SU-DHL-6 (cell line): Measurements from ENCODE around the gene MACC1.

Experiments used
- H2AFZ ChIP-seq: fragments of 200-600 bp; sonication (generic); 2 replicates; pipeline ENCODE4 v1.6.1; 2014; ENCODE audit warnings: low read depth, mild to moderate bottlenecking, moderate library complexity, mixed read lengths, antibody characterized with exemption, low read length; ENCODE audit not compliant: severe bottlenecking
- H3F3A ChIP-seq: fragments of 200-600 bp; shearing (Covaris generic); 2 replicates; pipeline ENCODE4 v1.6.0; 2016; ENCODE audit warnings: antibody characterized with exemption, mild to moderate bottlenecking; ENCODE audit not compliant: insufficient read depth
- H3K27ac ChIP-seq: fragments of 200-600 bp; sonication (generic); 2 replicates; pipeline ENCODE4 v1.5.1; 2016; ENCODE audit warnings: low read depth, mild to moderate bottlenecking, low read length, moderate library complexity, mixed read lengths
- H3K27me3 ChIP-seq: fragments of 200-600 bp; sonication (generic), shearing (Covaris generic); 2 replicates; pipeline ENCODE4 v1.6.0; 2014; ENCODE audit warnings: mild to moderate bottlenecking, low read length
- H3K36me3 ChIP-seq: fragments of 200-600 bp; sonication (generic); 2 replicates; pipeline ENCODE4 v1.6.1; 2014; ENCODE audit warnings: mild to moderate bottlenecking, low read length, mixed read lengths
- H3K4me2 ChIP-seq: fragments of 300-600, 200-600 bp; shearing (Covaris generic), sonication (generic); 2 replicates; pipeline ENCODE4 v1.6.0; 2014; ENCODE audit warnings: low read length, low read depth, mild to moderate bottlenecking; ENCODE audit not compliant: poor library complexity, severe bottlenecking
- H3K4me3 ChIP-seq: fragments of 200-600 bp; sonication (generic); 2 replicates; pipeline ENCODE4 v1.5.1; 2014; ENCODE audit warnings: antibody characterized with exemption, low read length, mild to moderate bottlenecking, mixed read lengths; ENCODE audit not compliant: insufficient read depth, poor library complexity, severe bottlenecking
- H3K79me2 ChIP-seq: fragments of 200-600 bp; sonication (generic); 2 replicates; pipeline ENCODE4 v1.6.1; 2014; ENCODE audit warnings: mild to moderate bottlenecking, low read length, moderate library complexity; ENCODE audit not compliant: insufficient read depth
- H3K9ac ChIP-seq: fragments of 200-600 bp; sonication (generic); 2 replicates; pipeline ENCODE4 v1.7.0; 2014; ENCODE audit warnings: mild to moderate bottlenecking, low read length
- H3K9me2 ChIP-seq: fragments of 200-600 bp; sonication (generic); replicated peaks from 2 replicates; pipeline ENCODE4 v1.6.1; 2014; ENCODE audit warnings: low read length; ENCODE audit not compliant: insufficient read depth
- H3K9me3 ChIP-seq: fragments of 200-600 bp; sonication (generic); 2 replicates; pipeline ENCODE4 v1.6.1; 2014; ENCODE audit warnings: low read length, mixed read lengths; ENCODE audit not compliant: insufficient read depth
- H4K20me1 ChIP-seq: fragments of 200-600 bp; sonication (generic); 2 replicates; pipeline ENCODE4 v1.6.1; 2014; ENCODE audit warnings: low read depth, mild to moderate bottlenecking, antibody characterized with exemption, low read length, moderate library complexity, mixed read lengths
- EZH2phosphoT487 ChIP-seq: fragments of 200-600 bp; sonication (generic), shearing (Covaris generic); conservative IDR thresholded peaks from 2 replicates; pipeline ENCODE4 v1.6.1; 2018; ENCODE audit warnings: mild to moderate bottlenecking, antibody characterized with exemption, low read length, moderate library complexity, mixed read lengths
- TF ChIP-seq, protein P1 (sequence below): fragments of 200-600 bp; sonication (generic); IDR thresholded peaks from one replicate; pipeline ENCODE4 v1.5.1; 2017; ENCODE audit warnings: antibody characterized with exemption, mild to moderate bottlenecking, low read length, moderate library complexity; ENCODE audit not compliant: insufficient read depth, poor library complexity, severe bottlenecking

MACC1 gene

DNA sequence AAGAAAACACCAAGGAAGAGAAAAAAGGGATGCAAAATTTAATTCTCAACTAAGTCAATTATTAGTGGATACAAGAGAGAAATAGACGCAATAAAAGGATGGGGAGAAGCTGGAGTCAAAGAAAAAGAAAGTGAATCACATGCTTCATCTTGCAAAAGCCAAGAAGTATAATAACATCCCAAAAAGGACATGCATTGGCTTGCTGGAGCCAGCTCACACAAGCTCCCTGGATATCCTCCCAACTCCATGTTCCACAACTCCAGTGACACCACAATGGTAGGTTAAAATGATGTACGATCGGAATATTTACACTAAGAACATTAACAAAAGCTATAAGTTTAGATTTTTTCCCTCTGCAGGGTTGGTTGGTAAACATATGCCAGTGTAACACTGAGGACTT, 72.4 kb downstream of the MACC1 start:
- Histone ChIP-seq H3K9me2 (no peaks in the 10 kb centered on the region), H3K27me3 (no peaks in the 10 kb centered on the region), H3K79me2 (no peaks in the 10 kb centered on the region), H3K36me3 (peaks cover 45% of the 10 kb centered on the region), H3K9me3 (no peaks in the 10 kb centered on the region), H3F3A (no peaks in the 10 kb centered on the region), H3K4me2 (no peak overlapping the region), H4K20me1 (no peaks in the 10 kb centered on the region), H3K4me3 (no peak overlapping the region), H3K27ac (no peak overlapping the region), H2AFZ (no peak overlapping the region), H3K9ac (no peak overlapping the region)
- no peak for TF ChIP-seq EZH2phosphoT487
- TF ChIP-seq, protein P1, sequence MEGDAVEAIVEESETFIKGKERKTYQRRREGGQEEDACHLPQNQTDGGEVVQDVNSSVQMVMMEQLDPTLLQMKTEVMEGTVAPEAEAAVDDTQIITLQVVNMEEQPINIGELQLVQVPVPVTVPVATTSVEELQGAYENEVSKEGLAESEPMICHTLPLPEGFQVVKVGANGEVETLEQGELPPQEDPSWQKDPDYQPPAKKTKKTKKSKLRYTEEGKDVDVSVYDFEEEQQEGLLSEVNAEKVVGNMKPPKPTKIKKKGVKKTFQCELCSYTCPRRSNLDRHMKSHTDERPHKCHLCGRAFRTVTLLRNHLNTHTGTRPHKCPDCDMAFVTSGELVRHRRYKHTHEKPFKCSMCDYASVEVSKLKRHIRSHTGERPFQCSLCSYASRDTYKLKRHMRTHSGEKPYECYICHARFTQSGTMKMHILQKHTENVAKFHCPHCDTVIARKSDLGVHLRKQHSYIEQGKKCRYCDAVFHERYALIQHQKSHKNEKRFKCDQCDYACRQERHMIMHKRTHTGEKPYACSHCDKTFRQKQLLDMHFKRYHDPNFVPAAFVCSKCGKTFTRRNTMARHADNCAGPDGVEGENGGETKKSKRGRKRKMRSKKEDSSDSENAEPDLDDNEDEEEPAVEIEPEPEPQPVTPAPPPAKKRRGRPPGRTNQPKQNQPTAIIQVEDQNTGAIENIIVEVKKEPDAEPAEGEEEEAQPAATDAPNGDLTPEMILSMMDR: no peak

DNA sequence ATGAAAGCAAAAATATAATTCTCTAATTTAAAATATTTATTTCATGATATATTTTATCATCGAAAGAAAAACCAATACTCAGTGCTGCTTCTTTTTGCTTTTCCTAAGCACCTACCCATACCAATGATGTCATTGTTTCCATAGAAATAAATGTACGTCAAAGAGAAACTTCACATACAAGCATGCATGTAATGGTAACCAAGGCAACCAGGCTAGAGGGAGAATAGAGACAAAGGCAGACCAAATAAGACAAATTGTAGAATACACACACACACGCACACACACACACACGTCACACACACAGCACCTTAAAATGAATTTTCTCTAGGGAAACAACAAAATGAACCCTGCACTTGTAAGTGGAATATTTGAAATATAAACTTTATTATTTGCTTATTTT, 75.5 kb downstream of the MACC1 start:
- Histone ChIP-seq H3K27ac (no peak overlapping the region), H3K79me2 (no peaks in the 10 kb centered on the region), H3K4me2 (no peak overlapping the region), H2AFZ (no peak overlapping the region), H3K36me3 (peaks cover 17% of the 10 kb centered on the region), H3F3A (no peaks in the 10 kb centered on the region), H3K4me3 (no peak overlapping the region), H3K9me3 (no peaks in the 10 kb centered on the region), H3K9ac (no peak overlapping the region), H3K9me2 (no peaks in the 10 kb centered on the region), H4K20me1 (no peaks in the 10 kb centered on the region), H3K27me3 (no peaks in the 10 kb centered on the region)
- TF ChIP-seq, protein P1: no peak
- no peak for TF ChIP-seq EZH2phosphoT487

DNA sequence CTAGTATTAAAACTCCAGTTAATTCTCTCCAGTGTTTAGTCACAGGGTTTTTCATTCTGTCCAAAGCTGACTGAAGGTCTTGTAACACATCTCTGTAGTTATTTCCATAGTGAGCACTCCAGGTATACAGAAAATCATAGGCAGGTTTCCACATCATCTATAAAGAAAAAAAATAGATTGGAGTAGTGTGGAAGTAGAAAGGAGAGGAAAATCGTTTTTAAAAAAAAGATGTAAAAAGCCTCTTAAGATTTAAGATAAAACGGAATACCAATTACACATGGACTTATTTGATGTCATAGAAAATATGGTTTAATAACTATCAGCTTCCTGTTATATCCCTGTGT, 76.2 kb downstream of the MACC1 start:
- Histone ChIP-seq H3K9me2 (no peaks in the 10 kb centered on the region), H3K27ac (no peak overlapping the region), H3K4me2 (no peak overlapping the region), H3F3A (no peaks in the 10 kb centered on the region), H3K36me3 (peaks cover 12% of the 10 kb centered on the region; the same call in 1 of the 2 replicates), H4K20me1 (no peaks in the 10 kb centered on the region), H3K79me2 (no peaks in the 10 kb centered on the region), H3K9me3 (no peaks in the 10 kb centered on the region), H3K4me3 (no peak overlapping the region), H3K9ac (no peak overlapping the region), H3K27me3 (no peaks in the 10 kb centered on the region), H2AFZ (no peak overlapping the region)
- TF ChIP-seq, protein P1: no peak
- no peak for TF ChIP-seq EZH2phosphoT487
